ENCODE data around the gene WDR33. TPM values are rescaled to one million over a fixed set of nuclear protein-coding genes. Genes with fewer than 3 reads are reported as not detected.

Gene WDR33
- total and polyA plus RNA-seq, 2 of the 13 experiments (the other 11 are each of a cell fraction or from before 2014, with no cell fraction given): 54.9 to 78.2 TPM

DNA sequence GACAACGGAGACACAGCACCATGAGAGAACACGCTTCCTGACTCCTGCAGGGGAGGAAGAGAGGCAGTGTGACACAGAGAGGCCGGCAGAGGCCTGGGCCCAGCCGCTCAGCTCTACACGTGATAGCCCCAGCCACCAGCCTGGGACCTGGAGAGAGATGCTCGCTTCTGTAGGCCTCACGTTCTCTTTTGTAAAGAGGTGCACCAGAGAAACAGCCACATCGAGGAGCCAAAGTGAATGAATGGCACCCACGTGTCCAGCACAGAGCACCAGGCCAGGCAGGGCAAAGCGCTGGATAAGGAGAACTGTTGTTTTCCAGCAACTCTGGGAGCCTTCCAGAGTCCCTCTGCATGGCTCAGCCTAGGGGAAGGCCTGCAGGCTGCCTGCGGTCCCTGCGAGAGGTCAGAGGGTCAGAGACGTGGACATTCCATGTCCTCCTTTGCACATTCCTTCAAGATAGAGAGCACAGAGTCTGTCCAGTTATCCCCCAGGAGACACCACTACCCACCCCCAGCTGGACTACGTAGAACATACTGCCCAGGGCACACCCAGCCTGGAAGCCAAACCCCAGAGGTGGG, 149.8 kb downstream of the WDR33 start:
- ATAC-seq: peak; percentile 45
- Histone ChIP-seq H3K4me3 (replicated peaks in 1 of 3; ENCODE audit: insufficient read depth in 1 of 3, low read depth in 2 of 3, low read length in 3 of 3) (no peak overlapping the region; a peak in 1 of 6 replicates), H3K4me2 (ENCODE audit: low read depth, low read length) (peak overlapping the region; percentile 4; the same call in 1 of the 2 replicates), H3K4me1 (ENCODE audit: insufficient read depth, low read length) (peaks cover 14% of the 10 kb centered on the region), H3K27me3 (ENCODE audit: control insufficient read depth in 1 of 2, insufficient read depth in 2 of 2, low read length in 2 of 2) (peaks cover 2 to 58% of the 10 kb centered on the region in 2 experiments; a peak in 4 of 5 replicates), H3K9ac (ENCODE audit: insufficient read depth, low read depth, low read length) (no peak overlapping the region), H4K20me1 (ENCODE audit: insufficient read depth, low read length) (no peaks in the 10 kb centered on the region), H3K36me3 (replicated peaks in 1 of 2; ENCODE audit: control insufficient read depth in 1 of 2, insufficient read depth in 2 of 2, low read length in 2 of 2) (no peaks in the 10 kb centered on the region), H3K79me2 (ENCODE audit: insufficient read depth, low read length) (no peaks in the 10 kb centered on the region), H3K9me3 (ENCODE audit: low read length) (no peaks in the 10 kb centered on the region), H2AFZ (ENCODE audit: low read length) (no peak overlapping the region), H3K27ac (ENCODE audit: extremely low read length, insufficient read depth, low read length) (no peak overlapping the region)
- TF ChIP-seq HMG20A (CRISPR knock-in tag; IDR thresholded peaks at IDR 0.05; ENCODE audit: borderline replicate concordance) (no peak), NR2F1 (CRISPR knock-in tag; IDR thresholded peaks at IDR 0.05) (0 out of 4 replicates have a peak, but pooled peaks of 1 of the 2 experiments have one; percentile 29), SMC3 (IDR thresholded peaks at IDR 0.05; ENCODE audit: low read length) (no peak), SRSF1 (optimal IDR thresholded peaks at IDR 0.05; ENCODE audit: low read depth, low read length) (no peak)
- TF ChIP-seq, protein P1, sequence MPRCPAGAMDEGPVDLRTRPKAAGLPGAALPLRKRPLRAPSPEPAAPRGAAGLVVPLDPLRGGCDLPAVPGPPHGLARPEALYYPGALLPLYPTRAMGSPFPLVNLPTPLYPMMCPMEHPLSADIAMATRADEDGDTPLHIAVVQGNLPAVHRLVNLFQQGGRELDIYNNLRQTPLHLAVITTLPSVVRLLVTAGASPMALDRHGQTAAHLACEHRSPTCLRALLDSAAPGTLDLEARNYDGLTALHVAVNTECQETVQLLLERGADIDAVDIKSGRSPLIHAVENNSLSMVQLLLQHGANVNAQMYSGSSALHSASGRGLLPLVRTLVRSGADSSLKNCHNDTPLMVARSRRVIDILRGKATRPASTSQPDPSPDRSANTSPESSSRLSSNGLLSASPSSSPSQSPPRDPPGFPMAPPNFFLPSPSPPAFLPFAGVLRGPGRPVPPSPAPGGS (CRISPR knock-in tag; IDR thresholded peaks at IDR 0.05): no peak
- TF ChIP-seq, protein P2, sequence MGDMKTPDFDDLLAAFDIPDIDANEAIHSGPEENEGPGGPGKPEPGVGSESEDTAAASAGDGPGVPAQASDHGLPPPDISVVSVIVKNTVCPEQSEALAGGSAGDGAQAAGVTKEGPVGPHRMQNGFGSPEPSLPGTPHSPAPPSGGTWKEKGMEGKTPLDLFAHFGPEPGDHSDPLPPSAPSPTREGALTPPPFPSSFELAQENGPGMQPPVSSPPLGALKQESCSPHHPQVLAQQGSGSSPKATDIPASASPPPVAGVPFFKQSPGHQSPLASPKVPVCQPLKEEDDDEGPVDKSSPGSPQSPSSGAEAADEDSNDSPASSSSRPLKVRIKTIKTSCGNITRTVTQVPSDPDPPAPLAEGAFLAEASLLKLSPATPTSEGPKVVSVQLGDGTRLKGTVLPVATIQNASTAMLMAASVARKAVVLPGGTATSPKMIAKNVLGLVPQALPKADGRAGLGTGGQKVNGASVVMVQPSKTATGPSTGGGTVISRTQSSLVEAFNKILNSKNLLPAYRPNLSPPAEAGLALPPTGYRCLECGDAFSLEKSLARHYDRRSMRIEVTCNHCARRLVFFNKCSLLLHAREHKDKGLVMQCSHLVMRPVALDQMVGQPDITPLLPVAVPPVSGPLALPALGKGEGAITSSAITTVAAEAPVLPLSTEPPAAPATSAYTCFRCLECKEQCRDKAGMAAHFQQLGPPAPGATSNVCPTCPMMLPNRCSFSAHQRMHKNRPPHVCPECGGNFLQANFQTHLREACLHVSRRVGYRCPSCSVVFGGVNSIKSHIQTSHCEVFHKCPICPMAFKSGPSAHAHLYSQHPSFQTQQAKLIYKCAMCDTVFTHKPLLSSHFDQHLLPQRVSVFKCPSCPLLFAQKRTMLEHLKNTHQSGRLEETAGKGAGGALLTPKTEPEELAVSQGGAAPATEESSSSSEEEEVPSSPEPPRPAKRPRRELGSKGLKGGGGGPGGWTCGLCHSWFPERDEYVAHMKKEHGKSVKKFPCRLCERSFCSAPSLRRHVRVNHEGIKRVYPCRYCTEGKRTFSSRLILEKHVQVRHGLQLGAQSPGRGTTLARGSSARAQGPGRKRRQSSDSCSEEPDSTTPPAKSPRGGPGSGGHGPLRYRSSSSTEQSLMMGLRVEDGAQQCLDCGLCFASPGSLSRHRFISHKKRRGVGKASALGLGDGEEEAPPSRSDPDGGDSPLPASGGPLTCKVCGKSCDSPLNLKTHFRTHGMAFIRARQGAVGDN (CRISPR knock-in tag; IDR thresholded peaks at IDR 0.05): 0 out of 2 replicates have a peak, but pooled peaks have one; percentile 14
- DNase-seq (ENCODE audit: low spot score): no peak
- POLR2A ChIA-PET: no interaction called here
- no peak for FAIRE-seq
- 30% methylated on average over 9 of the region's 14 CpGs for WGBS (ENCODE audit: low lambda C conversion rate)
- CTCF ChIA-PET (ENCODE audit: low intra/inter-chr PET ratio, low total read pairs): no interaction called here
- in situ Hi-C loops (cut with HindIII; ENCODE audit: extremely low pct_ligation_motif_present, low pct_unique_long_range_greater_than_20kb) (no loop called here), intact Hi-C loops (cut with micrococcal nuclease; ENCODE audit: unreplicated experiment) (no loop called here)
- no TSS peak for BruUV-seq (replicated peaks)
